GM12878 (cell line): ENCODE measurements around the gene NADSYN1. TPM values are rescaled to one million over a fixed set of nuclear protein-coding genes. Genes with fewer than 3 reads are reported as not detected.

Source experiments
- BCL11A ChIP-seq: IDR thresholded peaks from 2 replicates; pipeline ENCODE4 v1.6.1; 2011; ENCODE audit warnings: low read depth, low read length
- BCL3 ChIP-seq: IDR thresholded peaks from 2 replicates; pipeline ENCODE4 v1.6.1; 2011; ENCODE audit warnings: borderline replicate concordance, low read depth, mild to moderate bottlenecking, moderate library complexity, low read length; ENCODE audit not compliant: insufficient read depth, poor library complexity, severe bottlenecking
- BCLAF1 ChIP-seq: fragments of 450-650 bp; IDR thresholded peaks from 2 replicates; pipeline ENCODE4 v1.6.1; 2017; ENCODE audit warnings: antibody characterized with exemption, mild to moderate bottlenecking, moderate library complexity
- BMI1 ChIP-seq: fragments of 450-650 bp; IDR thresholded peaks from 2 replicates; pipeline ENCODE4 v1.6.1; 2016; ENCODE audit warnings: mild to moderate bottlenecking, moderate library complexity, borderline replicate concordance
- CEBPZ ChIP-seq: fragments of 150-350 bp; IDR thresholded peaks from 2 replicates; pipeline ENCODE4 v1.6.1; 2016; ENCODE audit warnings: low read depth, low read length
- CREB1 ChIP-seq: IDR thresholded peaks from 2 replicates; pipeline ENCODE4 v1.6.1; 2012; ENCODE audit warnings: low read depth, mild to moderate bottlenecking, inconsistent platforms
- EGR1 ChIP-seq, 2 experiments: IDR thresholded peaks; 1 replicate in 1 of 2; 2 replicates in 1 of 2; pipeline ENCODE4 v1.6.1; 2011 to 2012; ENCODE audit warnings: low read depth in 2 of 2, low read length in 2 of 2, borderline replicate concordance in 1 of 2, mild to moderate bottlenecking in 1 of 2, moderate library complexity in 1 of 2
- ESRRA ChIP-seq: IDR thresholded peaks from 2 replicates; pipeline ENCODE4 v1.6.1; 2012; ENCODE audit warnings: mild to moderate bottlenecking, low read length, improper control_type of control experiment
- MEF2A ChIP-seq: IDR thresholded peaks from 2 replicates; pipeline ENCODE4 v1.6.1; 2011; ENCODE audit warnings: low read depth, mild to moderate bottlenecking, low read length, moderate library complexity; ENCODE audit not compliant: insufficient read depth
- MTA3 ChIP-seq: IDR thresholded peaks from 2 replicates; pipeline ENCODE4 v1.6.1; 2012; ENCODE audit warnings: low read length, inconsistent platforms, borderline replicate concordance
- RFX5 ChIP-seq: IDR thresholded peaks from 2 replicates; pipeline ENCODE4 v1.6.1; 2011; ENCODE audit warnings: low read depth, low read length, improper control_type of control experiment
- SPI1 ChIP-seq: IDR thresholded peaks from 2 replicates; pipeline ENCODE4 v1.6.1; 2011; ENCODE audit warnings: low read depth, mild to moderate bottlenecking, low read length, moderate library complexity, borderline replicate concordance; ENCODE audit not compliant: insufficient read depth
- SUPT20H ChIP-seq: IDR thresholded peaks from 2 replicates; pipeline ENCODE4 v1.6.1; 2011; ENCODE audit warnings: low read depth, mild to moderate bottlenecking, low read length, moderate library complexity, borderline replicate concordance; ENCODE audit not compliant: control insufficient read depth
- YY1 ChIP-seq: IDR thresholded peaks from 2 replicates; pipeline ENCODE4 v1.6.1; 2011; ENCODE audit warnings: low read depth, mild to moderate bottlenecking, low read length
- ZNF24 ChIP-seq: fragments of 450-650 bp; IDR thresholded peaks from 2 replicates; pipeline ENCODE4 v1.6.1; 2017; ENCODE audit warnings: antibody characterized with exemption, mild to moderate bottlenecking
- ZNF592 ChIP-seq: fragments of 450-650 bp; IDR thresholded peaks from 2 replicates; pipeline ENCODE4 v1.6.1; 2017; ENCODE audit warnings: mild to moderate bottlenecking, moderate library complexity
- polyA plus RNA-seq, 11 experiments: library from polyadenylated mRNA; depleted of rRNA in 4 of 11; unstranded in 6 of 11; stranded (reverse) in 5 of 11; fragments of >200 nt; fragmentation: Nextera tagmentation in 4 of 11; fragmentation: Illumina TruSeq in 1 of 11; extraction: Ambion mirVana in 4 of 11; extraction: Trizol in 1 of 11; gene quantifications; 1 replicate in 1 of 11; 2 replicates in 10 of 11; pipeline versions ENCODE4 v1.2.1 to v1.2.3, GENCODE V29; 2011 to 2016; ENCODE audit warnings: inconsistent platforms in 2 of 11, missing spikeins in 2 of 11, low read depth in 1 of 11
- total RNA-seq, 4 experiments: library from RNA; depleted of rRNA in 3 of 4; stranded (reverse); fragments of >200 nt in 3 of 4; fragmentation: Illumina TruSeq in 1 of 4; extraction: Trizol in 1 of 4; gene quantifications; 2 replicates each; pipeline versions ENCODE4 v1.2.1 to v1.2.3, GENCODE V29; 2013 to 2021

Gene NADSYN1
- total and polyA plus RNA-seq, 10 of the 15 experiments (the other 5 are each of a cell fraction or from before 2014, with no cell fraction given): 12.2 to 90.2 (median 69.5) TPM

GRCh38 chr11:71448257-71449171 lies 4.5 kb upstream of the NADSYN1 start, which contains the start of gene DHCR7 (continued):
- TF ChIP-seq EGR1 (IDR thresholded peaks at IDR 0.05; ENCODE audit: borderline replicate concordance in 1 of 2, low read depth in 2 of 2, low read length in 2 of 2) (peak in 1 of 2 experiments; percentile 82; a peak in 2 of 3 replicates), BCL11A (no peak), BMI1 (no peak), SUPT20H (no peak), ESRRA (no peak), MEF2A (no peak), YY1 (no peak; the same call in 1 of the 2 replicates), ZNF592 (no peak), ZNF24 (no peak), MTA3 (no peak), CEBPZ (peak; percentile 72; the same call in 1 of the 2 replicates), SPI1 (no peak), BCLAF1 (no peak), RFX5 (peak; percentile 70; the same call in 1 of the 2 replicates), BCL3 (no peak), CREB1 (peak; percentile 81; the same call in 1 of the 2 replicates)
